Endometrial microvascular endothelial cells (primary cell): ENCODE data around the gene BHLHE40. TPM values are rescaled to one million over a fixed set of nuclear protein-coding genes. Genes with fewer than 3 reads are reported as not detected.

Experiments used
- in situ Hi-C: cut with HindIII; loops from 2 replicates; pipeline ENCODE4 v1.10.0; 2017; ENCODE audit warnings: low sequenced_read_pairs, low pct_unique_long_range_greater_than_20kb; ENCODE audit errors: inconsistent ontology term
- total RNA-seq: library from RNA; depleted of rRNA; stranded (reverse); fragments of >200 nt; gene quantifications from one replicate; pipeline ENCODE4 v1.2.3, GENCODE V29; 2015; ENCODE audit errors: inconsistent ontology term

BHLHE40 gene
- total RNA-seq, 1 donor from 2014 or later, result 20.8 TPM

GRCh38 chr3:4993276-4994143, 14.3 kb downstream of the BHLHE40 start:
- in situ Hi-C loops, result loop anchor here (25.0 kb wide), 1 partner anchor 256 kb away; no protein-coding TSS in a partner anchor

DNA sequence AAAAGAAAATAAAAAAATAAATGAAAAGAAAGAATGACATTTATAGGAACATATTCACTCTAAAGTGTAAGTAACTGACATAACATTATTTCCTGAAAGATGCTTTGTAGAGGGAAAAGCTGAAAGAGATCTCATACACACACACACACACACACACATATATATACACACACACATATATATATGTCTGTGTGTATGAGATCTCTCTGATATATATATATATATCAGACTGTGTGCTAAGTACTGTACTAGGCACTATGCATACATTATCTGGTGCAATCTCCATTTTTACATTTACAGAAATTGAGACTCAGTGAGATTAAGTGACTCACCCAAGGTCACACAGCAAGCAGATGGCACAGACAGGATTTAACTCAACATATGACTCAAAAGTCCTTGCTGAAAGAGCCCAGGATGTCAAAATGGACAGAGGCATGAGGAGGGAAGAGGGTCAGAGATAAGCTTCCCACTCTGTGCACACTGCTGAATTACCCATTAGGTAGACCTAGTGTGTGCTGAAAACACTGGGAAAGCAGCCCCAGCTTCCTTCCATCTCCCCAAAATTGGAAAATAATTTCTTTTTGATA, 15.0 kb downstream of the BHLHE40 start:
- in situ Hi-C loops, result loop anchor here (25.0 kb wide), 1 partner anchor 257 kb away; no protein-coding TSS in a partner anchor

- in situ Hi-C loops, result loop anchor here (25.0 kb wide), 1 partner anchor 258 kb away; no protein-coding TSS in a partner anchor
Observed at GRCh38 chr3:4994823-4995499, 15.7 kb downstream of the BHLHE40 start.

GRCh38 chr3:4995500-4996053, 16.3 kb downstream of the BHLHE40 start:
- in situ Hi-C loops, result loop anchor here (25.0 kb wide), 1 partner anchor 258 kb away; no protein-coding TSS in a partner anchor

DNA sequence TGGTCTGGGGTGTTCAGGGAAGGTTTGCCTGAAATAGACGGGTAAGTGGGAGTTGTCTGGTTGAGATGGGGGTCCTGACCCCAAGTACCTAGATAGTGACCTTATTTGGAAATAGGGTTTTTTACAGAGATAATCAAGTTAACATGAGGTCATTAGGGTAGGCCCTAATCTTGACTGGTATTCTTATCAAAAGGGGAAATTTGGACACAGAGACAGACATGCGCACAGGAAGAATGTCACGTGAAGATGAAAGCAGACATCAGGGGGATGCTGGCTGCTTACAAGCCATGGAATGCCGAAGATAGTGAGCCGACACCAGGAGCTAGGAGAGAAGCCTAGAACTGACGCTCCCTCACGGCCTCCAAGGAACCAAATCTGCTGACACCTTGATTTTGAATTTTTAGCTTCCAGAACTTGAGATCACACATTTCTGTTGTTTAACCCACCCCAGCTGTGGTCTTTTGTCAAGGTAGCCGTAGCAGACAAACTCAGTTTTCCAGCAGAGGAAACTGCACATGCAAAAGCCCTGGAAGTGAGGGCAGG, 17.1 kb downstream of the BHLHE40 start:
- in situ Hi-C loops, result loop anchor here (25.0 kb wide), 1 partner anchor 259 kb away; no protein-coding TSS in a partner anchor

- in situ Hi-C loops, result loop anchor here (25.0 kb wide), 1 partner anchor 260 kb away; no protein-coding TSS in a partner anchor
Observed at GRCh38 chr3:4996771-4997291, 17.6 kb downstream of the BHLHE40 start.

DNA sequence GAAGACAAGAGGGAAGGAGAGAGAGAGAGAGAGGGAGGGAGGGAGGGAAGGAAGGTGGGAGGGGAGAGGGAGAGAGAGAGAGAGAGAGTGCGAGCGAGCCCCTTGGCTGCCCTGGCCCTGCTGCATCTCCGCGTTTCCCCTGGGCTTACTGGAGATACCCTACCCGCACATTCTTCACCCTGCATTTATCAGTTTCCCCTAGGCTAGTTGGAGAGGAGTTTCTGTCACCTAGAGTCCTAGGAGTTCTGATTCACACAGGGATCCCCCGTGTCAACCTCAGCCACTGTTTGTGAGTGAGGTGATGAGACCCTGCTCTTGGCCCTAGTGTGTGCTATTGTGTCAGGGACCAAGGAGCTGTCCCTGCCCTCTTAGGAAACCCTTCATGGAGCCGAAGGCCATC, 18.7 kb downstream of the BHLHE40 start:
- in situ Hi-C loops, result loop anchor here (25.0 kb wide), 1 partner anchor 261 kb away; no protein-coding TSS in a partner anchor

DNA sequence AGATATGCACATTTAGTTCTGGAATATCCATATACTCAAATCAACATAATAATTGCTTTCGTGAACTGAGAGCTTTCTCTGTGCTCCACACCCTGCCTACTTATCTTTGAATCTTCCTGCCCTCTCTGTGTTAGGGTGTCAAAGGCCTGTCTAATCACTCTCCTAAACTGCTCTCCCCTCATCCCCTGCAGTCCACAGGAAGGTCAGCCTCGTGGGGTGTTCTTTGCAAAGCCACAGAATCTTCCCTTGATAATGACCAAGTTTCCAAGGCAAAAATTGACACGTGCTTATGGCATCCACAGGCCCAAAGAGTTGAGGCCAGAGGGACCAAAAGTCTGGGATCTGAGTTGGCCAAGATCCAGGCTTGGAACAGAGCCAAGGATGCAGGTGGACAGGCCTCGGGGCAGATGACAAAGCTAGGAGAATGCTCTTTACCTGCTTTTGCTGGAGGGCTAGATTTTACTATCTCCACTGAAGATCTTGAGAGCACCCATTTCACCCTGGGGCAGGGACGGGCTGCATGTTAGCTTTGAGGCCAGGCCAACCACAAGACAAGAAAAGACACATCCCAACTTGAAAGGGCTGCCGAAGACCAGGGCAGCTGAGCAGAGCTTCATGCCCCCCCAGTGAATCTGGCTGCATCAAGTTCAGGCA, 20.4 kb downstream of the BHLHE40 start:
- in situ Hi-C loops, result loop anchor here (25.0 kb wide), 1 partner anchor 262 kb away; no protein-coding TSS in a partner anchor

- in situ Hi-C loops, result no loop called here
Observed at GRCh38 chr3:5001135-5001534, 21.9 kb downstream of the BHLHE40 start.

DNA sequence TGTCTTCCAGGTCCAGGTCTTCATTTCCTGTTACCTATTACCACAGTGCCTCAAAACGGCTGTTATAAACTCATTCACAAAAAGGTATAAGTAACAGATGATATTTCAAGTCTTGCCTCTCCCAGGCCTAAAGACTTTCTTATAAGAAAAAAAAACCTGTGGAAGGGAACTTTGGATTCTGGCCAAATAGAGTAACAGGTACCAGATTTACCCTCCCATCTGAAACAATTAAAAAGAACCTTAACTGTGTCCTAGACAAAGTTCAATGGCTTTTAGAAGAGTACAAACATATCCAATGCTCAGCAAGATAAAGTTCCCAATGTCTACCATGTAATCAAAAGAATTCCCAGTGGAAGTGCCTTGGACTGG, 22.6 kb downstream of the BHLHE40 start:
- in situ Hi-C loops, result no loop called here

DNA sequence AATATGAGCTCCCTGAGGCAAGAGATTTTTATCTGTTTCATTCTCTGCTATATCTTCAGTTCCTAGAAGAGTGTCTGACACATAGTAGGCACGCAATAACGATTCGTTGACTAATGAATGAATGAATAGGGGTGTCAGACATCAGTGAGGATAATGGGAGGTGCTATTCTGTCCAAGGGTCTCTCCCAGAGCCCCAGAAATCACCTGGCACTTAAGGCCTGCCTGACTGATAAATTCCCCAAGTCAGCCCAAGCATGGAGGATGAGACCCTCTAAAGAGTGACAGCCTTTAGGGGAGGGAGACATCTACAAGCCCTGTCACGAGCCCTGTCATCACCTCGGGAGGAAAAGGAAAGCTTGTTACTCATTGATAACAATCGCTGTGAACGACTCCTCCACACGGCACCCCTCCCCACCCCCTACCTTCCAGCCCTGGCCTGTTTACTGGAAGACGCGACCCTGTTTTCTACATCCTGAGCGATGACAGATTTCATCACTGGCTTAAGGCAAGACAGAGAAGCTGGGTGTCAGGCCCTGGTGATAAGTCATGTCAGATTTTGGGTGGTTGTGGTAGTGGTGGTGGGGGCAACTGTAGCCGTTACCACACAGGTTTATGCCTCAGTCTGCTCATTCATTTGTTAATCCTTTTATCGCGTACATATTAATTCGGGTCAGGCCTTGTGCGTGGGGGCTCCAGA, 23.1 kb downstream of the BHLHE40 start:
- in situ Hi-C loops, result no loop called here

DNA sequence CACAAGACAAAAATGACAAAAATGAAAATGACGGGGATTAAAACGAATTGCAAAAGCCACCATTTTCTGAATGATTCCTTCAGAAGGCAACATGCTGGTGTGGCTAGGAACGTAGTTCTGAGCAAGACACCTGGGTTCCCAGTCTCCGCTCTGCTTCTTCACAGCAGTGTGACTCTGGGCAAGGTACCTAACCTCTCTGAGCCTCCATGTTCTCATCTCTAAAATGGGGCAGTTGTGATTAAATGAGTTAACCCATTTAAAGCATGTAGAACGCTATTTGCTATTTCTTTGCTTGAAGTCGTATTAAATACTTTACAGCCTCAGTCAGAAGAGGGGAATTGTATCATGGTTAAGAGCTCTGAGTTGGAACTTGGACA, 23.6 kb downstream of the BHLHE40 start:
- in situ Hi-C loops, result no loop called here

- in situ Hi-C loops, result no loop called here
Observed at GRCh38 chr3:5004319-5005152, 25.3 kb downstream of the BHLHE40 start.

GRCh38 chr3:5005367-5005766, 26.1 kb downstream of the BHLHE40 start:
- in situ Hi-C loops, result no loop called here

DNA sequence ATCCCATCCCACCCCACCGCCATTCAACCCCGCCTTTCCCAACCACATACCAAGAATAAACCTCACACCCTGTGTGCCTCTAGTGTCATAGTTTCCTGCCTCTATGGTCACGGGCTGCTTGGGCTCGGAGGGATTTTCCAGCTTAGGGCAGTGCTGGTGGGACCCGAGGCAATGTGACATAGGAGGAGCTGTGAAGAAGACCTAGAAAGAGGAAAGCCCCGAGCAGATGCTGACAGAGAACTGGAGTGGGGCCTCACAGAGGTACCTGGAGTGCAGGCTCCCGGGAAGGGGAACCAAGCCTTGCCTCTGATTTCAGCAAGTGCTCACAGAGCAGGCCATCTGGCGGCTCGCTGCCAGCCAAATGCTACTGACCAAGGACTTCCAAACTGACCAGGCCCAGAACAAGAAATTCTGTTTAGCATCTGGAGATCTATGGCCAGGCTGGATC, 27.5 kb downstream of the BHLHE40 start:
- in situ Hi-C loops, result no loop called here

DNA sequence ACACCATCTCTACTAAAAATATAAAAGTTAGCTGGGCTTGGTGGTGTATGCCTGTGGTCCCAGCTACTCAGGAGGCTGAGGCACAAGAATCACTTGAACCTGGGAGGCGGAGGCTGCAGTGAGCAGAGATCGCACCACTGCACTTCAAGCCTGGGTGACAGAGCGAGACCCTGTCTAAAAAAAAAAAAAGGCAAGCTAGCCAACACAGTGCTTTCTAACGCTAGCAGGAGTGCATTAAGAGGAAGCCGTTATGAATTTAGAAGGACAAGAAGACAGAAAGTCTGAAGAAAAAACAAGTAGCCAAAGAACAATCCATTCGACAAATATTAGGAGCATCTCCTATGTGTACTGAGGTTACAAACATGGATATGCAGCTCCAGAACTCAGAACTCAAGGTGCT, 28.6 kb downstream of the BHLHE40 start:
- in situ Hi-C loops, result no loop called here
